G401.6 (cell line): ENCODE measurements around the gene LASP1.
"Not testable (repeated sequence)": the region's sequence is repeated elsewhere in the genome, so short reads cannot be mapped to it uniquely, and the experiment has no call there.

Experiments used
- FAIRE-seq: peaks from 2 replicates; lab custom pipeline; 2012; peaks lifted over from hg19 to GRCh38; lab: Jason Lieb, UNC

Gene LASP1

DNA sequence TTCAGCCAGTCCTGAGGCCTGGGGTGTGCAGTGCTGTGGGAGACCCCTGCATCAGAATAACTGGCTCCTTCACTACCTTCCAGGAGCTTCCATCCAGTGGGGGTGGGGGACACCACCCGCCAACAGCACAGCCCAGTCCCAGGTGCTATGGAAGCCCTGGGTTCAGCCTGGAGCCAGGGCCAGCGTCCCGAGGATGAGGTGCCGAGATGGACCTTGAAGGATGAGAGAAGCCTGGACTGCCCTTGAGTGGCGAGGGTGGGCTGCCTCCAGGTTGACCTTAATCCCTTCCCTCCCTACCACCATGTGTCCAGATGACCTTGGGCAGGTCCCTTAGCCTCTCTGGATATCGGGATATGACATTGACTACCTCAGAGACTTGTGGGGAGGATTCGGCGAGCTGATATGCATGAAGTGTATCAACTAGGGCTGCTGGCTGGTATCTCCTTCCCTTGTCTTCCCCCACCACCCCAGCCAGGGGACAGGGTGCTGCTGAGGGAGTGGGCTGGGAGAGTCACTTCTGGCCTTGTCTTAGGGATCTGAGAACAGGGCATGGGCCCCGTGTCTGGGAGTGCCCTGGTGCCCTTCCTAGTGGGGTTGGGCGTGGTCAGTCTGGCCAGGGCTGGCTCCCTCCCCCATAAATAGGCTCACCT lies 41.3 kb downstream of the LASP1 start:
- FAIRE-seq, result no peak

GRCh38 chr17:38911731-38912081 lies 41.8 kb downstream of the LASP1 start:
- not testable (repeated sequence) for FAIRE-seq

DNA sequence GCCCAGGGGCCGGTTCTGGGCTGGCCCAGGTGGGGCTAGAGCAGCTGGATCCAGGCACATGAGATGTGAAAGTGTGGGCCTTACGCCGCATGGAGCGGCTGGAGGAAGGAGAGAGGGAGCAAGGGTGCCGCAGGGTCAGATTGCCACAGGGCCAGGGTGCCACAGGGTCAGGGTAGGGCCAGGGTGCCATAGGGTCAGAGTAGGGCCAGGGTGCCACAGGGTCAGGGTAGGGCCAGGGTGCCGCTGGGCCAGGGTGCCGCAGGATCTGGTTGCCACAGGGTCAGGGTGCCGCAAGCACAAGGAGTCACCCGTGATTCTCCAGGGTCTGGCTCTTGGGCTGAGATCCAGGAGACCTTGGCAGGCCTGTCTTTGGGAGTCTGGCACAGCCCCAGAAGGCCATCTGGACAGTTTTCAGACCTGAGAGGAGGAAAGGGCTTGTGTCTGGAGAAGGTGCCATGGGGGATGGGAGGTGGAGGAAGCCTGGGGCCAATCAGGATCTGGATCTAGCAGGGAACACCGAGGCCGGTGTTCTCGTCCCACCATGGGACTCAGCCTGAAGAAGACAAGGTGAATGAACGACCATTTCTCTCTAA lies 42.5 kb downstream of the LASP1 start:
- no peak for FAIRE-seq

DNA sequence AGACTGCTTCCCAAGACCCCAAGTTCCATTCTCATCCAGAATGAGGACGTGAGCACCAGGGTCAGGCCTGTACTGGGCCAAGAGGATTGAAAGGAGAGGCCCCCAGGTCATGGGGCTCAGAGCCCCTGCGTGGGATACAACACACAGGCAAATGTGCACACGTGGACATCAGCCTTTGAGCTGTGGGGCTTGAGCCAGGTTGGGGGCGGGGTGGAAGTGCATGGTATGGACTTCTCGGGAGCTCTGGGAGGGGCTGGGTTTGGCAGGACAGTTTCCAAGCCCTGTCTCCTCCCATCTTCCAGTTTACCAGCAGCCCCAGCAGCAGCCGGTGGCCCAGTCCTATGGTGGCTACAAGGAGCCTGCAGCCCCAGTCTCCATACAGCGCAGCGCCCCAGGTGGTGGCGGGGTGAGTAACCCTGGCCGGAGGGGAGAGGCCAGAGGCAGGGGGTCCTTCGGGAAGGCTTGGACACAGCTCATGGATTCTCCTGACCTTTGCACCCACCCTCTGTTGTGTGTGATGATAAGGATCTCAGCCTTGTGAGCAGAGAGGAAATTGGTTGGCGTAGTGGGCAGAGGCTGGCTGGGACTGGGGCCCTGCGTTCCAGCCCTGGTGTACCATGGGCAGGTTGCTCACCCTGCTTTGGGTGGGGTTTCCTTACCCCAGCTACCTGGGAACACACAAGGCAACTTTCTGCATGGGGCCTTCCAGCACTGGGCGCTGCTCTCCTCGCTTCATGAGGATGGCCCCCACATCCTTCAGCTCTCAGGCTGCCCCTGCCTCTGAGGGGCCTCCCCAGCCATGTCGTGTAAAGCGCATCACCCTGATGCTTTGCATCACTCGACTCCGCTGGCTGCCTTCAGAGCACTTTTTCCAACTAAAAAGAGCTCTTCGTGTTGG lies 45.1 kb downstream of the LASP1 start:
- no peak for FAIRE-seq

- no peak for FAIRE-seq
These were observed 45.8 kb downstream of the LASP1 start for GRCh38 chr17:38915639-38915995.

- no peak for FAIRE-seq
These were observed 46.9 kb downstream of the LASP1 start for GRCh38 chr17:38916771-38917170.

GRCh38 chr17:38917259-38917658 lies 47.4 kb downstream of the LASP1 start:
- peak; percentile 97 for FAIRE-seq

DNA sequence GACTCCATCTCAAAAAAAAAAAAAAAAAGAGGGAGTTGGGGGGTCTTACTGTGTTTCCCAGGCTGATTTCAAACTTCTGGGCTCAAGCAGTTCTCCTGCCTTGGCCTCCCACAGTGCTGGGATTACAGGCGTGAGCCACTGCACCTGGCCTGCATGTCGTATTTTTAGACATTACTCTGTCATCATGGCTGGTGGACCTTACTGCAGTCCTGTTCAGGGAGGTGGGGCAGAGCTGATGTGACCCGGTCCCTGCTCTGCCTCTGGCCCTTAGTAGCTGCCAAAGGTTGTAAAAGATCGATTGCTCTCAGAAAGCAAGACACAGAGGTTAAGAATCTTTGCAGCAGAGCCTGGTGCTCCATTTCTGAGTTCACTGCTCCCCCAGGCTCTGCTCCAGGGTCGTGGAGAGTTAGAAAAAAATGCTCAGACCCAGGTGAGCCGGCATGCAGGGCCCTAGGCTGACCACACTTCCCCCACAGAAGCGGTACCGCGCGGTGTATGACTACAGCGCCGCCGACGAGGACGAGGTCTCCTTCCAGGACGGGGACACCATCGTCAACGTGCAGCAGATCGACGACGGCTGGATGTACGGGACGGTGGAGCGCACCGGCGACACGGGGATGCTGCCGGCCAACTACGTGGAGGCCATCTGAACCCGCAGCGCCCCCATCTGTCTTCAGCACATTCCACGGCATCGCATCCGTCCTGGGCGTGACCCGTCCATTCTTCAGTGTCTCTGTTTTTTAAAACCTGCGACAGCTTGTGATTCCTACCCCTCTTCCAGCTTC lies 48.5 kb downstream of the LASP1 start:
- FAIRE-seq, result no peak

DNA sequence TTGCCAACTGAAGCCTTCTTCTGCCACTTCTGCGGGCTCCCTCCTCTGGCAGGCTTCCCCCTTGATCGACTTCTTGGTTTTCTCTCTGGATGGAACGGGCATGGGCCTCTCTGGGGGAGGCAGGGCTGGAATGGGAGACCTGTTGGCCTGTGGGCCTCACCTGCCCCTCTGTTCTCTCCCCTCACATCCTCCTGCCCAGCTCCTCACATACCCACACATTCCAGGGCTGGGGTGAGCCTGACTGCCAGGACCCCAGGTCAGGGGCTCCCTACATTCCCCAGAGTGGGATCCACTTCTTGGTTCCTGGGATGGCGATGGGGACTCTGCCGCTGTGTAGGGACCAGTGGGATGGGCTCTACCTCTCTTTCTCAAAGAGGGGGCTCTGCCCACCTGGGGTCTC lies 49.1 kb downstream of the LASP1 start:
- no peak for FAIRE-seq

- no peak for FAIRE-seq
These were observed 49.6 kb downstream of the LASP1 start for GRCh38 chr17:38919316-38920078.

GRCh38 chr17:38920374-38921291 lies 50.8 kb downstream of the LASP1 start:
- no peak for FAIRE-seq

GRCh38 chr17:38921756-38922411 lies 52.0 kb downstream of the LASP1 start:
- FAIRE-seq, result no peak

DNA sequence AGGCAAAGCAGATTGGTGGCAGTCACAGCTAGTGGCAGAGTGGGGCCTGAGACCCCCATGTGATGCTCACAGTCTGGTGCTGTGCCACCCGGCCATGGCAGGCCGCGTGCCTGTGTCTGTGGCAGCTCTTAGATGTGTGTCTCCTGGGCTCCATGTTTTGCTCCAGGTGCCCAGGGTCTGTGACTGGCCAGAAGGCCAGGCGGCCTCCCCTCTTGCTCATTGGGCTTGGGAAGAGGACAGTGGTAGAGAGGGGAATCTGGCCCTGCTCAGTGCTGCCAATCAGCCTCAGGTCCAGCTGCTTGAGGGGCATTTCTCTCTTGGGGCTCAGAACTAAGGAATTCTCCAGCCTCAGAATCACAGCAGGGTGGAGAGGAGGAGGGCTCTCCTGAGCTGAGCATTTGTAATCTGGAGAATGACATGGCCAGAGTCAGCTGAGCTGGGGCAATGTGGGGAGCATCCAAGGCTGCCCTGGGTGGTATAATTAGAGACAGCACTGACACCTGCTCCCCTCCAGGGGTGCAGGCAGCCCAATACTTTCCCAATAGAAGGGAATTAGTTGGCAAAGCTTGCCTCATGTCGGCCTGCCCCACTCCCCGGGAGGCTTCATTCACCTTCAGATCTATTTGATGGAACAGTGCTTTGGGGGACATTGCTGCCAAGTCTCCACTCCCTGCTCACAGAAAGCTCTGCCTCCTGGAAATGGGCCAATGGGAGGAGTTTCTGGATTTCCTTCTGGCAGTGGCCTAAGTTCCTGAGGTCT lies 52.9 kb downstream of the LASP1 start:
- no peak for FAIRE-seq

GRCh38 chr17:38925263-38925995 lies 55.6 kb downstream of the LASP1 start, which contains the start of gene LASP1NB:
TSS of gene LASP1NB (plus strand) at chr17:38925614.
- peak; percentile 8 for FAIRE-seq

GRCh38 chr17:38926293-38927070 lies 56.6 kb downstream of the LASP1 start:
- FAIRE-seq, result no peak

DNA sequence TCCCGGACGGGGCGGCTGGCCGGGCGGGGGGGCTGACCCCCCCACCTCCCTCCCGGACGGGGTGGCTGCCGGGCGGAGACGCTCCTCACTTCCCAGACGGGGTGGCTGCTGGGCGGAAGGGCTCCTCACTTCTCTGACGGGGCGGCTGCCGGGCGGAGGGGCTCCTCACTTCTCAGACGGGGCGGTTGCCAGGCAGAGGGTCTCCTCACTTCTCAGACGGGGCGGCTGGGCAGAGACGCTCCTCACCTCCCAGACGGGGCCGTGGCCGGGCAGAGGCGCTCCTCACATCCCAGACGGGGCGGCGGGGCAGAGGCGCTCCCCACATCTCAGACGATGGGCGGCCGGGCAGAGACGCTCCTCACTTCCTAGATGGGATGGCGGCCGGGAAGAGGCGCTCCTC lies 60.9 kb downstream of the LASP1 start:
- not testable (repeated sequence) for FAIRE-seq

- FAIRE-seq, result not testable (repeated sequence)
These were observed 64.1 kb downstream of the LASP1 start for GRCh38 chr17:38933962-38934361.

GRCh38 chr17:38939987-38940386 lies 70.1 kb downstream of the LASP1 start:
- FAIRE-seq, result no peak
